Neural cell (in vitro differentiated cells): ENCODE measurements around the gene HIP1.
"Not testable (repeated sequence)": the region's sequence is repeated elsewhere in the genome, so short reads cannot be mapped to it uniquely, and the experiment has no call there.

Experiments
- EP300 ChIP-seq: fragments of 450-650 bp; conservative IDR thresholded peaks from 2 replicates; pipeline ENCODE4 v1.6.1; 2014; ENCODE audit warnings: antibody characterized with exemption, mild to moderate bottlenecking, moderate library complexity; ENCODE audit not compliant: poor library complexity, severe bottlenecking
- EZH2 ChIP-seq: fragments of 200-600, 300-800 bp; shearing (Covaris generic), sonication (generic); IDR thresholded peaks from 2 replicates; pipeline ENCODE4 v1.6.1; 2014; ENCODE audit warnings: antibody characterized with exemption, low read length, borderline replicate concordance, mild to moderate bottlenecking; ENCODE audit not compliant: insufficient read depth, poor library complexity, severe bottlenecking
- POLR2AphosphoS5 ChIP-seq: IDR thresholded peaks from 2 replicates; pipeline ENCODE4 v1.6.1; 2012
- TF ChIP-seq, protein P1 (sequence below): fragments of 450-650 bp; IDR thresholded peaks from 2 replicates; pipeline ENCODE4 v1.5.1; 2014; ENCODE audit warnings: antibody characterized with exemption, mild to moderate bottlenecking, moderate library complexity; ENCODE audit not compliant: poor library complexity, severe bottlenecking

DNA sequence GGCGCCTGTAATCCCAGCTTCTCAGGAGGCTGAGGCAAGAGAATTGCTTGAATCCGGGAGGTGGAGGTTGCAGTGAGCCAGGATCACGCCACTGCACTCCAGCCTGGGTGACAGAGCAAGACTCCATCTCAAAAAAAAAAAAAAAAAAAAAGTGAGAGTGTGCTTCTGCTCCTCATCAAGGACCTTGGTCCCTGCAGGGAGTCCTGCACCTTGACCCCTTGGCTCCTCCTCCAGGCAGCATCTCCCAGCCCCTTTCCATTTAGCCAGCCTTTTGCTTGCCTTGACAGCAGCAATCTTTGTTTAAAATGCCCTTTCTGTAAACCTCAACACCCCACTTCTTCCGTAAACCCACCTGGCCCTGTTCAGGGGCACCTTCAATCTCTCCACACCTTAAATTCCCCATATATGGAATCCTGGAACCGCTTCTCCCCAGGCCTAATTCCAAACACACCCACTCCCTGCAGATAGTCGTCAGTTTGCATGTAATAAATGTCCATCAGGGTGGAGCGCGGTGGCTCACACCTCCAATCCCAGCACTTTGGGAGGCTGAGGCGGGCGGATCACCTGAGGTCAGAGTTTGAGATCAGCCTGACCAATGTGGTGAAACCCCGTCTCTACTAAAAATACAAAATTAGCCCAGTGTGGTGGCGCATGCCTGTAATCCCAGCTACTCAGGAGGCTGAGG, 145.1 kb downstream of the HIP1 start:
- not testable (repeated sequence) for TF ChIP-seq POLR2AphosphoS5, EP300, EZH2
- TF ChIP-seq, protein P1, sequence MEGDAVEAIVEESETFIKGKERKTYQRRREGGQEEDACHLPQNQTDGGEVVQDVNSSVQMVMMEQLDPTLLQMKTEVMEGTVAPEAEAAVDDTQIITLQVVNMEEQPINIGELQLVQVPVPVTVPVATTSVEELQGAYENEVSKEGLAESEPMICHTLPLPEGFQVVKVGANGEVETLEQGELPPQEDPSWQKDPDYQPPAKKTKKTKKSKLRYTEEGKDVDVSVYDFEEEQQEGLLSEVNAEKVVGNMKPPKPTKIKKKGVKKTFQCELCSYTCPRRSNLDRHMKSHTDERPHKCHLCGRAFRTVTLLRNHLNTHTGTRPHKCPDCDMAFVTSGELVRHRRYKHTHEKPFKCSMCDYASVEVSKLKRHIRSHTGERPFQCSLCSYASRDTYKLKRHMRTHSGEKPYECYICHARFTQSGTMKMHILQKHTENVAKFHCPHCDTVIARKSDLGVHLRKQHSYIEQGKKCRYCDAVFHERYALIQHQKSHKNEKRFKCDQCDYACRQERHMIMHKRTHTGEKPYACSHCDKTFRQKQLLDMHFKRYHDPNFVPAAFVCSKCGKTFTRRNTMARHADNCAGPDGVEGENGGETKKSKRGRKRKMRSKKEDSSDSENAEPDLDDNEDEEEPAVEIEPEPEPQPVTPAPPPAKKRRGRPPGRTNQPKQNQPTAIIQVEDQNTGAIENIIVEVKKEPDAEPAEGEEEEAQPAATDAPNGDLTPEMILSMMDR: not testable (repeated sequence)
